Measurements from ENCODE around the gene CCNF. TPM values are rescaled to one million over a fixed set of nuclear protein-coding genes. Genes with fewer than 3 reads are reported as not detected.
A peak's percentile ranks its signal among the peaks of the same experiment; 100 is the strongest.

CCNF gene
- total RNA-seq, 1 donor from 2014 or later, result 0.43 TPM

- H3K27me3 ChIP-seq, result peaks cover 12% of the 10 kb centered on the region
- TF ChIP-seq CTCF (IDR thresholded peaks at IDR 0.05), result no peak
- no peak overlapping the region for H3K27ac ChIP-seq
- no peaks in the 10 kb centered on the region for H3K9me3 ChIP-seq
- no peak for DNase-seq (ENCODE audit: low spot score in 2 of 2)
- intact Hi-C loops (cut with DNase I), result no loop called here
- peaks cover 14 to 34% of the 10 kb centered on the region in 2 donors for H3K4me1 ChIP-seq
- H3K4me3 ChIP-seq, result no peak overlapping the region
- H3K36me3 ChIP-seq, result no peaks in the 10 kb centered on the region
These were observed 40.4 kb downstream of the CCNF start for GRCh38 chr16:2469399-2470233.

DNA sequence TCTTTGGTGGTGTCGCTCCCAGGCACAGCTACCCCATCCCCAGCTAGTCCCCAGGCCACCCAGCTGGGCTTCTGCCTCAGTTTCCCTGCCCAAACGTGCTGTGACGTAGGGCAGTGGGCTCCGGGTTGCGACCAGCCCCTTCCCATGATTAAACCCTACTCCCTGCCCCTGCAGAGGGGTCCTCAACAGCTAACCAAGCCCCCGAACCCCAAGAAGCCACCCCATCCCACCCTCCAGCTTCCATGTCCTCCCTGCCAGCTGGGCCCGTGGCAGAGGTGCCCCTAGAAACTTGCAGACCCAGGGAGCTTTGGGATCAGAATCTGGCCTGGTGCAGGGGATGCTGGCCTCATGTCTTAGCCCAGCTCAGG lies 41.0 kb downstream of the CCNF start:
- TF ChIP-seq CTCF (IDR thresholded peaks at IDR 0.05), result no peak
- Histone ChIP-seq H3K4me1 (peaks cover 15 to 34% of the 10 kb centered on the region in 2 donors), H3K27me3 (peaks cover 12% of the 10 kb centered on the region), H3K36me3 (no peaks in the 10 kb centered on the region), H3K9me3 (no peaks in the 10 kb centered on the region), H3K27ac (no peak overlapping the region), H3K4me3 (no peak overlapping the region)
- intact Hi-C loops (cut with DNase I), result no loop called here
- DNase-seq (ENCODE audit: low spot score in 2 of 2), result no peak

- Histone ChIP-seq H3K9me3 (no peaks in the 10 kb centered on the region), H3K4me1 (peaks cover 18 to 37% of the 10 kb centered on the region in 2 donors), H3K27me3 (peaks cover 12% of the 10 kb centered on the region), H3K27ac (no peak overlapping the region), H3K36me3 (no peaks in the 10 kb centered on the region), H3K4me3 (no peak overlapping the region)
- no peak for TF ChIP-seq CTCF (IDR thresholded peaks at IDR 0.05)
- no peak for DNase-seq (ENCODE audit: low spot score in 2 of 2)
- intact Hi-C loops (cut with DNase I), result no loop called here
These were observed 41.4 kb downstream of the CCNF start for GRCh38 chr16:2470603-2471015.

- Histone ChIP-seq H3K27ac (no peak within 1 kb of the TSS), H3K27me3 (peaks cover 12% of the 10 kb centered on the region), H3K36me3 (no peaks in the 10 kb centered on the region), H3K4me1 (peaks cover 24 to 42% of the 10 kb centered on the region in 2 donors), H3K9me3 (no peaks in the 10 kb centered on the region), H3K4me3 (peak within 1 kb of the TSS; percentile 21 to 30)
- no peak for TF ChIP-seq CTCF (IDR thresholded peaks at IDR 0.05)
- intact Hi-C loops (cut with DNase I), result no loop called here
- DNase-seq (ENCODE audit: low spot score in 2 of 2), result no peak
These were observed 41.9 kb downstream of the CCNF start, which contains the start of gene NTN3 for GRCh38 chr16:2471016-2471652. TSS of gene NTN3 (plus strand) at chr16:2471297. CDS start at chr16:2471702, 405 bp downstream.

DNA sequence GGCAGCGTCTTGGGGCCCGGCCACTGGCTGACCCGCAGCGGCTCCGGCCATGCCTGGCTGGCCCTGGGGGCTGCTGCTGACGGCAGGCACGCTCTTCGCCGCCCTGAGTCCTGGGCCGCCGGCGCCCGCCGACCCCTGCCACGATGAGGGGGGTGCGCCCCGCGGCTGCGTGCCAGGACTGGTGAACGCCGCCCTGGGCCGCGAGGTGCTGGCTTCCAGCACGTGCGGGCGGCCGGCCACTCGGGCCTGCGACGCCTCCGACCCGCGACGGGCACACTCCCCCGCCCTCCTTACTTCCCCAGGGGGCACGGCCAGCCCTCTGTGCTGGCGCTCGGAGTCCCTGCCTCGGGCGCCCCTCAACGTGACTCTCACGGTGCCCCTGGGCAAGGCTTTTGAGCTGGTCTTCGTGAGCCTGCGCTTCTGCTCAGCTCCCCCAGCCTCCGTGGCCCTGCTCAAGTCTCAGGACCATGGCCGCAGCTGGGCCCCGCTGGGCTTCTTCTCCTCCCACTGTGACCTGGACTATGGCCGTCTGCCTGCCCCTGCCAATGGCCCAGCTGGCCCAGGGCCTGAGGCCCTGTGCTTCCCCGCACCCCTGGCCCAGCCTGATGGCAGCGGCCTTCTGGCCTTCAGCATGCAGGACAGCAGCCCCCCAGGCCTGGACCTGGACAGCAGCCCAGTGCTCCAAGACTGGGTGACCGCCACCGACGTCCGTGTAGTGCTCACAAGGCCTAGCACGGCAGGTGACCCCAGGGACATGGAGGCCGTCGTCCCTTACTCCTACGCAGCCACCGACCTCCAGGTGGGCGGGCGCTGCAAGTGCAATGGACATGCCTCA lies 42.6 kb downstream of the CCNF start:
- H3K9me3 ChIP-seq, result no peaks in the 10 kb centered on the region
- no peak overlapping the region for H3K27ac ChIP-seq
- peak overlapping the region; percentile 21 to 30 for H3K4me3 ChIP-seq
- no peak for TF ChIP-seq CTCF (IDR thresholded peaks at IDR 0.05)
- no peaks in the 10 kb centered on the region for H3K36me3 ChIP-seq
- peaks cover 12% of the 10 kb centered on the region for H3K27me3 ChIP-seq
- no peak for DNase-seq (ENCODE audit: low spot score in 2 of 2)
- H3K4me1 ChIP-seq, result peaks cover 24 to 42% of the 10 kb centered on the region in 2 donors
- intact Hi-C loops (cut with DNase I), result no loop called here

Data from ascending aorta (tissue), 2 donors.